ENCODE data around the gene ARL3. TPM values are rescaled to one million over a fixed set of nuclear protein-coding genes. Genes with fewer than 3 reads are reported as not detected.
"Not testable (repeated sequence)": the region's sequence is repeated elsewhere in the genome, so short reads cannot be mapped to it uniquely, and the experiment has no call there.

ARL3 gene, protein sequence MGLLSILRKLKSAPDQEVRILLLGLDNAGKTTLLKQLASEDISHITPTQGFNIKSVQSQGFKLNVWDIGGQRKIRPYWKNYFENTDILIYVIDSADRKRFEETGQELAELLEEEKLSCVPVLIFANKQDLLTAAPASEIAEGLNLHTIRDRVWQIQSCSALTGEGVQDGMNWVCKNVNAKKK
- 7.5 and 9.5 TPM in 2 replicates for total RNA-seq

DNA sequence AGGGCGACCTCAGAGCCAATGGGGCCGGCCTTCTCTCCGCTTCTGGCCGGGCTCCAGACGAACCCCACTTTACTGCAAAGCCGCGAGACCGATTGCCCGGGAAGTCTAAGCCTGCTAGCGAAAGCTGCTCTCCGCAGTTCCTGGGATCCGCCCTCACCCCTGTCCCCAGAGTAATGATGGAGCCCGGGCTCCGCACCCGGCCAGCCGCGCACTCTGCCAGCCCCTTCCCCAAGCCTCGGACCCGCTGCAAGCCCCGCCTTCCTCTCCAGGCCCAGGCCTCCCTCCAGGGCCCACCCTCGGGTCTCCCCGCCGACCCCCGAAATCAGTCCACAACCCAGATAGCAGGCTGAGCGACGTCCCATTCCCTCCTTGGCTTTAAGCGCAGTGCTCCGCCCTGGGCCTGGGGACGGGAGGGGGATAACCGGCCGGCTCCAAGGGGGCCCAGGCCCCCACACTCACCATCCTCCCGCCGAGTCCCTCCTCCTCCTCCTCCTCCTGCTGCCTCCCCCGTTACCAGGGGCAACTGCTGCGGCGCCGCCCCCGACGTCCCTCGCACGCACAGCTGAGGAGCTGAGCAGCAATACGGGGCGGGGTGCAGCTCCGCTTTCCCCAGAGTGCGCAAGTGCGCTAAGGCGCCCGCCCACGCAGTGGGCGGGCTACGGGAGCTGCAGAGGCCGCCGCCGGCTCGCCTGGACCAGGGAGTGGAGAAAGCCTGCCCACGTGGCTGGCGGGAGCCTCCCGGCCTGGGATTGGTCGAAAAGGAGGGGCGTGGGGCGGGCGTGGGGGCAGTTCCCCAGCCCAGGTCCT is at the start of gene ARL3:
ARL3 (minus strand) TSS at position 584 of the 807 bp plus-strand sequence; CDS start at position 462, 122 bp downstream.
- peak within 1 kb of the TSS; percentile 99 for H3K4me3 ChIP-seq (ENCODE audit: low read depth, low read length)
- TF ChIP-seq, protein P1, sequence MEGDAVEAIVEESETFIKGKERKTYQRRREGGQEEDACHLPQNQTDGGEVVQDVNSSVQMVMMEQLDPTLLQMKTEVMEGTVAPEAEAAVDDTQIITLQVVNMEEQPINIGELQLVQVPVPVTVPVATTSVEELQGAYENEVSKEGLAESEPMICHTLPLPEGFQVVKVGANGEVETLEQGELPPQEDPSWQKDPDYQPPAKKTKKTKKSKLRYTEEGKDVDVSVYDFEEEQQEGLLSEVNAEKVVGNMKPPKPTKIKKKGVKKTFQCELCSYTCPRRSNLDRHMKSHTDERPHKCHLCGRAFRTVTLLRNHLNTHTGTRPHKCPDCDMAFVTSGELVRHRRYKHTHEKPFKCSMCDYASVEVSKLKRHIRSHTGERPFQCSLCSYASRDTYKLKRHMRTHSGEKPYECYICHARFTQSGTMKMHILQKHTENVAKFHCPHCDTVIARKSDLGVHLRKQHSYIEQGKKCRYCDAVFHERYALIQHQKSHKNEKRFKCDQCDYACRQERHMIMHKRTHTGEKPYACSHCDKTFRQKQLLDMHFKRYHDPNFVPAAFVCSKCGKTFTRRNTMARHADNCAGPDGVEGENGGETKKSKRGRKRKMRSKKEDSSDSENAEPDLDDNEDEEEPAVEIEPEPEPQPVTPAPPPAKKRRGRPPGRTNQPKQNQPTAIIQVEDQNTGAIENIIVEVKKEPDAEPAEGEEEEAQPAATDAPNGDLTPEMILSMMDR (conservative IDR thresholded peaks at IDR 0.05; ENCODE audit: low read depth, low read length): peak; percentile 44
- no peak for DNase-seq (ENCODE audit: low read depth)

DNA sequence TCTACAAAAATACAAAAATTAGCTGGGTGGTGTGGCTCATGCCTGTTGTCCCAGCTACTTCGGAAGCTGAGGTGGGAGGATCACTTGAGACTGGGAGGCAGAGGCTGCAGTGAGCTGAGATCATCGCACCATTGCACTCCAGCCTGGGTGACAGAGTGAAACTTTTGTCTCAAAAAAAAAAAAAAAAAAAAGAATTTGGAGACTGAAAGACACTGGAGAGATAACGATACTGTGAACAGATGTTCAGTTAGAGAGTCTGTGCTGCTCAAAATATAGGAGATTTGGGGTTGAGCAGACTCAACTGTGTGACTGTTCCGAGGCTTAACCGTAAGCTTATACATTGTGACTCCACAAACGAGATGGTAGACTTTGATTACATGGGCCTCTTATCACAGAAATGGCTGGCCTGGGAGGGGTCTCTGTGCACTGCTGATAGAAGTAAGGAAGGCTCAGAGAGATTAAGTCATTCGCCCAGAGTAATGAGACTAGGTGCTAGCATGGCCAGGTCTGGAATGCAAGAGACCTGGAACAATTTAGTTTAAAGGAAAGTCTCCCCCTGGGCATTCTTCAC is 48.9 kb upstream of the ARL3 start:
- TF ChIP-seq, protein P1 (conservative IDR thresholded peaks at IDR 0.05; ENCODE audit: low read depth, low read length): no peak
- no peak for DNase-seq (ENCODE audit: low read depth)
- H3K4me3 ChIP-seq (ENCODE audit: low read depth, low read length): no peak overlapping the region

DNA sequence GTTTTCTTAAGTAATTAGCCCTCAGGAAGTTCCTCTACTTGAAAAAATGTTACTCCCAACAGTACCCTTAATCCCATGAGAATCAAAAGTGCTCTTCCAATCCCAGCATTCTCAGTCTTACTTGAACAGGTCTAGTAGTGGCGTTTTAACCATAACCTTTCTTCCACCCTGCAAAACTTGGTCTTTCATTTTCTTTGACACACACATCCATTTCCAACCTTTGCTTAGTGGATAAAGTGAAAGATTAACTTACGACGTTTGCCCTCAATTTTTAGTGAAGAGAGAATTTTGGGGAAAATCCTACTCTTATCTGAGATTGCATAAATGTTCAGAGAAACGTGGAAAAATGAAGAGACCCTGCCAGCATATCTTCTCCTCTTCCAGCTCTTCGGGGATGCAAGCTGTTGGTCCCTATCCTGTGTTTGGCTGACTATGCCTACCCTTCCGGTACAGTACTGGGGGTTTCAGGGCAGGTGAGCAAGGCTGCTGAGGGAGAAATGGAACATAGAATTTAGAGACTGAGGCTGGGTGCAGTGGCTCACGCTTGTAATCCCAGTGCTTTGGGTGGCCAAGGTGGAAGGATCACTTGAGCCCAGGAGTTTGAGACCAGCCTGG is 48.3 kb upstream of the ARL3 start:
- DNase-seq (ENCODE audit: low read depth): no peak
- no peak overlapping the region for H3K4me3 ChIP-seq (ENCODE audit: low read depth, low read length)
- TF ChIP-seq, protein P1 (conservative IDR thresholded peaks at IDR 0.05; ENCODE audit: low read depth, low read length): no peak

DNA sequence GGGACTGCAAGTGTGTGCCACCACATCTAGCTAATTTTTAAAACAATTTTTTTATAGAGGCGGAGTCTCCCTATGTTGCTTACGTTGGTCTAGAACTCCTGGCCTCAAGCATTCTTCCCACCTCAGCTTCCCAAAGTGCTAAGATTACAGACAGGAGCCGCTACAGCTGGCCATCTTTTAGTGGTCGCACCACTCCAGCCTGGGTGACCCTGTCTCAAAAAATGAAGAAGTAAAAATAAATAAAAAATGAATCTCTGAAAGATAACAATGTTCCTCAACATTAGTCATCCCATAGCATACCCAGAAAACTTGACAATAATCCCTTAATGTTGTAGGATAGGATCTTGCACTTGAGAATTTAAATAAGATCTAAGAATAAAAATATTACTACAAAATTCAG is 47.8 kb upstream of the ARL3 start:
- H3K4me3 ChIP-seq (ENCODE audit: low read depth, low read length): no peak overlapping the region
- DNase-seq (ENCODE audit: low read depth): no peak
- TF ChIP-seq, protein P1 (conservative IDR thresholded peaks at IDR 0.05; ENCODE audit: low read depth, low read length): no peak

DNA sequence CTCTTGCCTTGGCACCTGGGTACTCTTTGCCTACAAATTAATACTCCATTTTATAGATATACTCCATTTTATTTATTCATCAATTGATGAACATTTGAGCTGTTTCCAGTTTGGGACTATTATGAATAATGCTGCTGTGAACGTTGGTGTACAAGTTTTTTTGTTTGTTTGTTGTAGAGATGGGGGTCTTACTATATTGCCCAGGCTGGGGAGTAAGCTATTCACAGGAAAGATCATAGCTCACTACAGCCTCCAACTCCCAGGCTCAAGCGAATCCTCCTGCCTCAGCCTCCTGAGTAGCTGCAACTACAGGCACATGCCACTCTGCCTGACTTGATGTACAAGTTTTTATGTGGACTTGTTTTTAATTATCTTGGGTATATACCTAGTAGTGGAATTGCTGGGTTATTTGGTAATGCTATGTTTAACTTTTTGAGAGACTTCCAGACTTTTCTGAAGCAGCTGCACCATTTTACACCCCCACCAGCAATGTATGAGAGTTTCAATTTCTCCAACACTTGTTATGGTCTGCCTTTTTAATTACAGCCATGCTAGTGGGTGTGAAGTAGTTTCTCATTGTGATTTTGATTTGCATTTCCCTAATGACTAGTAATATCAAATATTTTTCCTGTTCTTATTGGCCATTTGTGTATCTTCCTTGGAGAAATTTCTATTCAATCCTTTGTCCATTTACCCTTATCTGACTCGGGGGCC is 45.5 kb upstream of the ARL3 start:
- TF ChIP-seq, protein P1 (conservative IDR thresholded peaks at IDR 0.05; ENCODE audit: low read depth, low read length): no peak
- DNase-seq (ENCODE audit: low read depth): no peak
- H3K4me3 ChIP-seq (ENCODE audit: low read depth, low read length): no peak overlapping the region

DNA sequence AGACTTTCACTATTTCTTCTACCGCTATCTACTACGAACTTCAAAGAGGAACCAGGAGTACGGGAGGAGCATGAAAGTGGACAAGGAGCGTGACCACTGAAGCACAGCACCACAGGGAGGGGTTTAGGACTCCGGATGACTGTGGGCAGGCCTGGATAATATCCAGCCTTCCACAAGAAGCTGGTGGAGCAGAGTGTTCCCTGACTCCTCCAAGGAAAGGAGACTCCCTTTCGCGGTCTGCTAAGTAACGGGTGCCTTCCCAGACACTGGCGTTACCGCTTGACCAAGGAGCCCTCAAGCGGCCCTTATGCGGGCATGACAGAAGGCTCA is 44.7 kb upstream of the ARL3 start:
- peak overlapping the region; percentile 21 for H3K4me3 ChIP-seq (ENCODE audit: low read depth, low read length)
- not testable (repeated sequence) for DNase-seq (ENCODE audit: low read depth)
